Rectal smooth muscle tissue (tissue), 1 donor: Measurements from ENCODE around the gene FMN2.
A peak's percentile ranks its signal among the peaks of the same experiment; 100 is the strongest.

Experiments
- H3K27ac ChIP-seq: one replicate; pipeline ENCODE4 v1.7.0; 2013; ENCODE audit warnings: low read depth, low read length, inconsistent platforms
- H3K27me3 ChIP-seq: one replicate; pipeline ENCODE4 v1.7.0; 2013; ENCODE audit warnings: low read length; ENCODE audit not compliant: control insufficient read depth, insufficient read depth
- H3K36me3 ChIP-seq: one replicate; pipeline ENCODE4 v1.7.0; 2013; ENCODE audit warnings: low read length; ENCODE audit not compliant: control insufficient read depth, insufficient read depth
- H3K4me1 ChIP-seq: one replicate; pipeline ENCODE4 v1.7.0; 2013; ENCODE audit warnings: low read length; ENCODE audit not compliant: control insufficient read depth, insufficient read depth
- H3K4me3 ChIP-seq: one replicate; pipeline ENCODE4 v1.7.0; 2013; ENCODE audit warnings: low read length
- H3K9ac ChIP-seq: one replicate; pipeline ENCODE4 v1.7.0; 2013; ENCODE audit warnings: low read length

FMN2 gene

GRCh38 chr1:240455228-240455821 lies 363.6 kb downstream of the FMN2 start:
- no peaks in the 10 kb centered on the region for H3K27me3 ChIP-seq
- H3K4me3 ChIP-seq = no peak overlapping the region
- H3K4me1 ChIP-seq = no peaks in the 10 kb centered on the region
- no peaks in the 10 kb centered on the region for H3K36me3 ChIP-seq
- H3K9ac ChIP-seq = no peak overlapping the region
- H3K27ac ChIP-seq = no peak overlapping the region

GRCh38 chr1:240457203-240457602 lies 365.5 kb downstream of the FMN2 start:
- H3K9ac ChIP-seq = no peak overlapping the region
- H3K4me3 ChIP-seq = no peak overlapping the region
- H3K36me3 ChIP-seq = no peaks in the 10 kb centered on the region
- H3K27me3 ChIP-seq = no peaks in the 10 kb centered on the region
- no peak overlapping the region for H3K27ac ChIP-seq
- no peaks in the 10 kb centered on the region for H3K4me1 ChIP-seq

GRCh38 chr1:240462277-240462676 lies 370.6 kb downstream of the FMN2 start:
- Histone ChIP-seq H3K4me1 (no peaks in the 10 kb centered on the region), H3K4me3 (no peak overlapping the region), H3K9ac (no peak overlapping the region), H3K27ac (no peak overlapping the region), H3K27me3 (no peaks in the 10 kb centered on the region), H3K36me3 (no peaks in the 10 kb centered on the region)

- H3K27ac ChIP-seq = no peak overlapping the region
- H3K4me1 ChIP-seq = no peaks in the 10 kb centered on the region
- no peaks in the 10 kb centered on the region for H3K36me3 ChIP-seq
- no peak overlapping the region for H3K4me3 ChIP-seq
- H3K9ac ChIP-seq = no peak overlapping the region
- H3K27me3 ChIP-seq = no peaks in the 10 kb centered on the region
Measured at GRCh38 chr1:240462766-240463395, 371.2 kb downstream of the FMN2 start.

- H3K36me3 ChIP-seq = no peaks in the 10 kb centered on the region
- H3K4me1 ChIP-seq = no peaks in the 10 kb centered on the region
- no peaks in the 10 kb centered on the region for H3K27me3 ChIP-seq
- no peak overlapping the region for H3K27ac ChIP-seq
- H3K4me3 ChIP-seq = no peak overlapping the region
- H3K9ac ChIP-seq = no peak overlapping the region
Measured at GRCh38 chr1:240464099-240464498, 372.4 kb downstream of the FMN2 start.

GRCh38 chr1:240465531-240465940 lies 373.9 kb downstream of the FMN2 start:
- Histone ChIP-seq H3K4me3 (peak overlapping the region; percentile 51), H3K9ac (no peak overlapping the region), H3K27me3 (no peaks in the 10 kb centered on the region), H3K4me1 (no peaks in the 10 kb centered on the region), H3K27ac (no peak overlapping the region), H3K36me3 (no peaks in the 10 kb centered on the region)

GRCh38 chr1:240466509-240466908 lies 374.8 kb downstream of the FMN2 start:
- Histone ChIP-seq H3K27me3 (no peaks in the 10 kb centered on the region), H3K4me1 (no peaks in the 10 kb centered on the region), H3K36me3 (no peaks in the 10 kb centered on the region), H3K27ac (no peak overlapping the region), H3K9ac (no peak overlapping the region), H3K4me3 (no peak overlapping the region)

GRCh38 chr1:240467895-240468294 lies 376.2 kb downstream of the FMN2 start:
- Histone ChIP-seq H3K9ac (no peak overlapping the region), H3K4me3 (no peak overlapping the region), H3K27ac (no peak overlapping the region), H3K27me3 (no peaks in the 10 kb centered on the region), H3K4me1 (no peaks in the 10 kb centered on the region), H3K36me3 (no peaks in the 10 kb centered on the region)

- no peak overlapping the region for H3K27ac ChIP-seq
Measured at GRCh38 chr1:240468656-240469055, 377.0 kb downstream of the FMN2 start.

GRCh38 chr1:240474133-240474614 lies 382.5 kb downstream of the FMN2 start:
- Histone ChIP-seq H3K9ac (no peak overlapping the region), H3K27me3 (no peaks in the 10 kb centered on the region), H3K27ac (no peak overlapping the region), H3K4me1 (no peaks in the 10 kb centered on the region), H3K36me3 (no peaks in the 10 kb centered on the region), H3K4me3 (no peak overlapping the region)

More at GRCh38 chr1:240468656-240469055, 377.0 kb downstream of the FMN2 start:
- Histone ChIP-seq H3K9ac (no peak overlapping the region), H3K4me1 (no peaks in the 10 kb centered on the region), H3K4me3 (no peak overlapping the region), H3K27me3 (no peaks in the 10 kb centered on the region), H3K36me3 (no peaks in the 10 kb centered on the region)

- no peak overlapping the region for H3K27ac ChIP-seq
- H3K36me3 ChIP-seq = no peaks in the 10 kb centered on the region
- no peaks in the 10 kb centered on the region for H3K27me3 ChIP-seq
- no peaks in the 10 kb centered on the region for H3K4me1 ChIP-seq
- no peak overlapping the region for H3K9ac ChIP-seq
- no peak overlapping the region for H3K4me3 ChIP-seq
Measured at GRCh38 chr1:240475832-240476231, 384.1 kb downstream of the FMN2 start.

GRCh38 chr1:240478536-240478935 lies 386.9 kb downstream of the FMN2 start:
- no peaks in the 10 kb centered on the region for H3K27me3 ChIP-seq
- no peak overlapping the region for H3K4me3 ChIP-seq
- H3K9ac ChIP-seq = no peak overlapping the region
- H3K4me1 ChIP-seq = no peaks in the 10 kb centered on the region
- no peaks in the 10 kb centered on the region for H3K36me3 ChIP-seq
- H3K27ac ChIP-seq = no peak overlapping the region
